H1 (cell line): Measurements from ENCODE around the gene SPOCK1. TPM values are rescaled to one million over a fixed set of nuclear protein-coding genes. Genes with fewer than 3 reads are reported as not detected.

Experiments
- CTCF ChIA-PET: fragments of 300-600 bp; sonication (Branson Sonifier 250); formaldehyde crosslinking; loops from one replicate; lab custom pipeline; 2021; ENCODE audit not compliant: partially characterized antibody; lab: Charles Lee
- POLR2A ChIA-PET: fragments of 300-600 bp; sonication (Branson Sonifier 250); formaldehyde crosslinking; loops from one replicate; lab custom pipeline; 2021; ENCODE audit warnings: inconsistent platforms; ENCODE audit not compliant: partially characterized antibody; lab: Charles Lee
- DNase-seq, 2 experiments: peaks; one replicate each; pipeline versions ENCODE4 v3.0.0 to v3.0.0-alpha.2; 2010 to 2022; ENCODE audit warnings: low spot score in 2 of 2, low read depth in 1 of 2, mixed read lengths in 1 of 2
- FAIRE-seq: peaks from 2 replicates; lab custom pipeline; 2011; peaks lifted over from hg19 to GRCh38; lab: Jason Lieb, UNC
- H2AFZ ChIP-seq: 2 replicates; pipeline ENCODE4 v1.8.1; 2012; ENCODE audit warnings: low read length, inconsistent platforms
- H2AK5ac ChIP-seq: 2 replicates; pipeline ENCODE4 v1.6.1; 2013; ENCODE audit warnings: low read depth, low read length
- H2BK120ac ChIP-seq: replicated peaks from 2 replicates; pipeline ENCODE3; 2013; ENCODE audit warnings: low read depth, low read length, inconsistent platforms
- H2BK12ac ChIP-seq: 2 replicates; pipeline ENCODE4 v1.6.1; 2013; ENCODE audit warnings: low read depth, low read length
- H2BK15ac ChIP-seq: 2 replicates; pipeline ENCODE4 v1.6.1; 2013; ENCODE audit warnings: low read length
- H2BK20ac ChIP-seq: 2 replicates; pipeline ENCODE4 v1.6.1; 2013; ENCODE audit warnings: low read length
- H2BK5ac ChIP-seq: 2 replicates; pipeline ENCODE4 v1.6.1; 2013; ENCODE audit warnings: low read depth, low read length
- H3K14ac ChIP-seq: 2 replicates; pipeline ENCODE4 v1.6.1; 2013; ENCODE audit warnings: inconsistent platforms; ENCODE audit not compliant: insufficient read length
- H3K18ac ChIP-seq: 2 replicates; pipeline ENCODE4 v1.6.1; 2013; ENCODE audit warnings: low read length; ENCODE audit errors: extremely low read depth
- H3K23ac ChIP-seq: 2 replicates; pipeline ENCODE4 v1.6.1; 2013; ENCODE audit warnings: inconsistent platforms; ENCODE audit not compliant: insufficient read length
- H3K23me2 ChIP-seq: 2 replicates; pipeline ENCODE4 v1.6.1; 2013; ENCODE audit warnings: low read depth, low read length
- H3K27ac ChIP-seq: 2 replicates; pipeline ENCODE4 v1.6.1; 2011; ENCODE audit warnings: low read depth, low read length, inconsistent platforms
- H3K27me3 ChIP-seq, 4 experiments: replicated peaks in 1 of 4; 1 replicate in 1 of 4; 2 replicates in 3 of 4; pipeline versions ENCODE4 v1.6.1 to v1.8.1; 2011 to 2013; ENCODE audit warnings: low read length in 3 of 4, mild to moderate bottlenecking in 3 of 4, inconsistent platforms in 2 of 4, mixed read lengths in 2 of 4, moderate library complexity in 1 of 4; ENCODE audit not compliant: control insufficient read depth in 3 of 4, insufficient read depth in 3 of 4; ENCODE audit errors: extremely low read depth in 1 of 4
- H3K36me3 ChIP-seq, 4 experiments: 2 replicates each; pipeline versions ENCODE4 v1.6.1 to v1.8.1; 2011 to 2013; ENCODE audit warnings: mild to moderate bottlenecking in 4 of 4, low read length in 3 of 4, moderate library complexity in 2 of 4, control low read depth in 1 of 4, inconsistent platforms in 1 of 4; ENCODE audit not compliant: insufficient read depth in 4 of 4, control insufficient read depth in 2 of 4
- H3K4ac ChIP-seq: replicated peaks from 2 replicates; pipeline ENCODE3; 2013; ENCODE audit warnings: low read length, low read depth, mixed read lengths, inconsistent platforms; ENCODE audit not compliant: insufficient read length
- H3K4me1 ChIP-seq, 4 experiments: replicated peaks in 1 of 4; 1 replicate in 1 of 4; 2 replicates in 3 of 4; pipeline versions ENCODE4 v1.6.1 to v1.8.1; 2011 to 2013; ENCODE audit warnings: low read length in 3 of 4, inconsistent platforms in 2 of 4, mixed read lengths in 1 of 4; ENCODE audit not compliant: insufficient read depth in 4 of 4, control insufficient read depth in 3 of 4
- H3K4me2 ChIP-seq, 2 experiments: 2 replicates each; pipeline versions ENCODE4 v1.6.1 to v1.8.1; 2011 to 2013; ENCODE audit warnings: low read depth in 2 of 2, low read length in 2 of 2, control low read depth in 1 of 2, inconsistent platforms in 1 of 2, mild to moderate bottlenecking in 1 of 2; ENCODE audit not compliant: insufficient read depth in 1 of 2
- H3K4me3 ChIP-seq, 4 experiments: fragments of 200-600, 300-600 bp in 1 of 4; sonication (generic), shearing (Covaris generic), sonication (Bioruptor Twin) in 1 of 4; 2 replicates each; pipeline versions ENCODE4 v1.5.1 to v1.8.1; 2011 to 2016; ENCODE audit warnings: low read length in 4 of 4, low read depth in 3 of 4, control low read depth in 2 of 4, inconsistent platforms in 2 of 4, mild to moderate bottlenecking in 2 of 4, mixed read lengths in 1 of 4, moderate library complexity in 1 of 4; ENCODE audit not compliant: insufficient read depth in 2 of 4; ENCODE audit errors: extremely low read depth in 1 of 4
- H3K56ac ChIP-seq: replicated peaks from 2 replicates; pipeline ENCODE3; 2013; ENCODE audit warnings: low read depth, mild to moderate bottlenecking, mixed read lengths, low read length, inconsistent platforms; ENCODE audit not compliant: insufficient read length
- H3K79me1 ChIP-seq: 2 replicates; pipeline ENCODE4 v1.6.1; 2013; ENCODE audit warnings: low read depth, low read length, control low read depth
- H3K79me2 ChIP-seq, 2 experiments: 2 replicates each; pipeline versions ENCODE4 v1.6.1 to v1.8.1; 2012 to 2013; ENCODE audit warnings: low read length in 2 of 2, mild to moderate bottlenecking in 2 of 2, inconsistent platforms in 1 of 2; ENCODE audit not compliant: insufficient read depth in 2 of 2, control insufficient read depth in 1 of 2
- H3K9ac ChIP-seq, 4 experiments: replicated peaks in 1 of 4; 1 replicate in 1 of 4; 2 replicates in 3 of 4; pipeline versions ENCODE4 v1.6.1 to v1.8.1; 2011 to 2013; ENCODE audit warnings: low read depth in 3 of 4, low read length in 3 of 4, control low read depth in 2 of 4, mild to moderate bottlenecking in 2 of 4, moderate library complexity in 2 of 4, inconsistent platforms in 1 of 4; ENCODE audit errors: extremely low read depth in 1 of 4
- H3K9me3 ChIP-seq, 2 experiments: 2 replicates each; pipeline versions ENCODE4 v1.6.1 to v1.8.1; 2012 to 2013; ENCODE audit warnings: mild to moderate bottlenecking in 2 of 2, moderate library complexity in 2 of 2, control low read depth in 1 of 2, inconsistent platforms in 1 of 2, low read depth in 1 of 2, low read length in 1 of 2, mixed read lengths in 1 of 2; ENCODE audit not compliant: insufficient read depth in 2 of 2
- H4K20me1 ChIP-seq, 2 experiments: replicated peaks in 1 of 2; 2 replicates each; pipeline versions ENCODE3 to v1.8.1; 2011 to 2013; ENCODE audit warnings: inconsistent platforms in 2 of 2, low read length in 2 of 2, mild to moderate bottlenecking in 1 of 2; ENCODE audit not compliant: insufficient read depth in 2 of 2, control insufficient read depth in 1 of 2
- H4K5ac ChIP-seq: 2 replicates; pipeline ENCODE4 v1.6.1; 2013; ENCODE audit warnings: low read length, low read depth, mixed read lengths, inconsistent platforms; ENCODE audit not compliant: insufficient read length
- H4K8ac ChIP-seq: 2 replicates; pipeline ENCODE4 v1.8.0; 2013; ENCODE audit warnings: mild to moderate bottlenecking, moderate library complexity, low read length, inconsistent platforms; ENCODE audit not compliant: insufficient read depth; ENCODE audit errors: extremely low read depth
- H4K91ac ChIP-seq: replicated peaks from 2 replicates; pipeline ENCODE3; 2013; ENCODE audit warnings: low read length, mixed read lengths, inconsistent platforms; ENCODE audit not compliant: insufficient read length
- FOSL1 ChIP-seq: IDR thresholded peaks from 2 replicates; pipeline ENCODE4 v1.6.1; 2011; ENCODE audit warnings: mild to moderate bottlenecking, low read depth, low read length, moderate library complexity; ENCODE audit not compliant: insufficient read depth
- RAD21 ChIP-seq, 2 experiments: IDR thresholded peaks in 1 of 2; conservative IDR thresholded peaks in 1 of 2; 2 replicates each; pipeline ENCODE4 v1.6.1; 2011; ENCODE audit warnings: low read depth in 2 of 2, low read length in 2 of 2, improper control_type of control experiment in 1 of 2, inconsistent platforms in 1 of 2, mild to moderate bottlenecking in 1 of 2, moderate library complexity in 1 of 2
- RBBP5 ChIP-seq: IDR thresholded peaks from 2 replicates; pipeline ENCODE4 v1.7.1; 2012; ENCODE audit warnings: low read depth, mild to moderate bottlenecking, inconsistent platforms, low read length, moderate library complexity, borderline replicate concordance
- WGBS, 2 experiments: shearing (Covaris generic) in 1 of 2; methylation state at CpG; one replicate each; pipeline versions ENCODE4 v1.1.6 to v1.1.7; 2013 to 2015; ENCODE audit warnings: low lambda C conversion rate in 2 of 2, mixed read lengths in 2 of 2, inconsistent platforms in 1 of 2, low coverage in 1 of 2, missing lambda C conversion rate in 1 of 2; ENCODE audit not compliant: insufficient replicate concordance in 2 of 2, insufficient coverage in 1 of 2, insufficient read length in 1 of 2; ENCODE audit errors: extremely low coverage in 1 of 2, missing lambda C conversion rate in 1 of 2; 5-methylcytosine and 5-hydroxymethylcytosine counted together
- polyA plus RNA-seq, 7 experiments: library from polyadenylated mRNA; depleted of rRNA in 3 of 7; stranded (reverse) in 5 of 7; unstranded in 2 of 7; fragments of >200 nt in 5 of 7; fragments of 200-250 nt in 2 of 7; gene quantifications; 1 replicate in 5 of 7; 2 replicates in 1 of 7; 4 replicates in 1 of 7; pipeline versions ENCODE4 v1.2.1 to v1.2.3, GENCODE V29; 2011 to 2013; ENCODE audit warnings: missing spikeins in 2 of 7, mixed read lengths in 2 of 7
- total RNA-seq: library from RNA; stranded (reverse); fragmentation: NEBNext Ultra II Directional; extraction: Animal tissue kit (Norgen Biotek cat#: 25700); gene quantifications from 2 replicates; pipeline ENCODE4 v1.2.1, GENCODE V29; 2021

Gene SPOCK1
- total and polyA plus RNA-seq, 2 of the 8 experiments (the other 6 are each of a cell fraction or from before 2014, with no cell fraction given): 6.9 to 18.1 TPM

DNA sequence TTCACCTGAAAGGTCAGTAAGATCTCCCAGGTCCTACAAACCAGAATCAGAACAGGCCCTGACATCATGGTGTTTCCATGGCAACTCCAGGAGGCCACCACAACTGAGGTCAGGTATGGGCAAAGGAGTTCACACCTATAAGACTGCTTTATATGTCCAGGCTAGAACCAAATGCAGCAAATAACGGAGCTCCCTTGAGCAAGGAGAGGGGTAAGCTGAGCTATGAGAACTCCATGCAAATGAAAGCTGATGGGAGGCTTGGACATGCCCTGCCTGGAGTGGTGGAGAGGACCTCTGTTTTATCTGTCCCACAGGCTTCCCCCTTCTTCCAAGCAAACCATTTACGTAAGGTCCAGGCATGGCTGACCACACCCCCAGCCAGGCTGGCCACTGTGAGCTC, 207.7 kb downstream of the SPOCK1 start:
- no peak overlapping the region for H2BK120ac ChIP-seq
- H3K27me3 ChIP-seq: peaks cover 0 to 1% (median 0%) of the 10 kb centered on the region in 4 experiments; a peak in 1 of 7 replicates
- H3K23me2 ChIP-seq: no peaks in the 10 kb centered on the region
- H2AK5ac ChIP-seq: no peak overlapping the region
- no peak overlapping the region for H3K56ac ChIP-seq
- no peak overlapping the region for H3K4me3 ChIP-seq
- TF ChIP-seq RAD21 (IDR thresholded peaks at IDR 0.05 in 1 of 2, conservative IDR thresholded peaks at IDR 0.05 in 1 of 2; ENCODE audit: low read depth in 2 of 2, low read length in 2 of 2): no peak
- no peak for TF ChIP-seq FOSL1
- no peak for TF ChIP-seq RBBP5
- TF ChIP-seq, all 59 proteins: peak for 0
- Histone ChIP-seq H3K79me1 (no peaks in the 10 kb centered on the region), H3K18ac (no peak overlapping the region), H3K79me2 (no peaks in the 10 kb centered on the region), H2BK12ac (no peak overlapping the region), H4K20me1 (no peaks in the 10 kb centered on the region), H2AFZ (no peak overlapping the region), H3K9ac (no peak overlapping the region), H3K9me3 (no peaks in the 10 kb centered on the region), H4K91ac (no peak overlapping the region), H3K4me1 (peaks cover 0 to 5% (median 2%) of the 10 kb centered on the region in 4 experiments; a peak in 1 of 7 replicates), H2BK20ac (no peak overlapping the region), H2BK5ac (no peak overlapping the region), H2BK15ac (no peak overlapping the region), H3K4ac (no peak overlapping the region), H3K36me3 (no peaks in the 10 kb centered on the region), H3K4me2 (no peak overlapping the region), H4K5ac (no peak overlapping the region), H4K8ac (no peak overlapping the region), H3K14ac (no peak overlapping the region), H3K23ac (no peak overlapping the region), H3K27ac (no peak overlapping the region)
- POLR2A ChIA-PET: no interaction called here
- CTCF ChIA-PET: interaction anchor here (0.6 to 1.0 kb wide), 2 partner anchors 15 to 431 kb away, joined by 3 read pairs; no protein-coding TSS in a partner anchor
- 86% methylated on average over 2 of the region's 2 CpGs; no CpG with 5 or more reads in 1 of the 2 experiments for WGBS, 2 experiments
- FAIRE-seq (no peak), DNase-seq (peak in 1 of 2 experiments; percentile 13)
